ENCODE results near the gene IL13RA2. TPM values are rescaled to one million over a fixed set of nuclear protein-coding genes. Genes with fewer than 3 reads are reported as not detected.

IL13RA2 gene
- total RNA-seq, 1 donor from 2014 or later, result not detected

DNA sequence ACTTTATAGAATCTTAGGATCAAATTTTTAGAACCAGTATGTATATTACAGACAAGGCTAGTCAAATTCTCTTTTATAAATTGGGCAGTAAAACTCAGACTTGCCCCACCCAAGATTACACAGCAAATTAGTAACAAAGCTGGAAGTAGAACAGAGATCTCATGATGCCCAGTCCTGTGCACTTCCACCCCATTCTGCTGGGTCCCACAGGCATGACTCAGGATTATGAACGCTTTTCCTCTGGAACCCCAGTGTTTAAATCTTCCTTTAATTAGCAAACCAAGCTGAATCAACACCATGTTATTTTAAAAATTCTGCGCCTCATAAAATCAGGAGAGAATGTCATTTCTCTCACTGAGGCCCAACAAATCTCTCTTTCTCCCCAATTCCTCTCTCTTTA is 1.5 kb upstream of the IL13RA2 start:
- intact Hi-C loops (cut with DNase I), result no loop called here
- Histone ChIP-seq H3K27ac (no peak overlapping the region), H3K27me3 (no peaks in the 10 kb centered on the region), H3K4me3 (no peak overlapping the region), H3K4me1 (no peaks in the 10 kb centered on the region), H3K9me3 (no peaks in the 10 kb centered on the region), H3K36me3 (no peaks in the 10 kb centered on the region)
- TF ChIP-seq, protein P1, sequence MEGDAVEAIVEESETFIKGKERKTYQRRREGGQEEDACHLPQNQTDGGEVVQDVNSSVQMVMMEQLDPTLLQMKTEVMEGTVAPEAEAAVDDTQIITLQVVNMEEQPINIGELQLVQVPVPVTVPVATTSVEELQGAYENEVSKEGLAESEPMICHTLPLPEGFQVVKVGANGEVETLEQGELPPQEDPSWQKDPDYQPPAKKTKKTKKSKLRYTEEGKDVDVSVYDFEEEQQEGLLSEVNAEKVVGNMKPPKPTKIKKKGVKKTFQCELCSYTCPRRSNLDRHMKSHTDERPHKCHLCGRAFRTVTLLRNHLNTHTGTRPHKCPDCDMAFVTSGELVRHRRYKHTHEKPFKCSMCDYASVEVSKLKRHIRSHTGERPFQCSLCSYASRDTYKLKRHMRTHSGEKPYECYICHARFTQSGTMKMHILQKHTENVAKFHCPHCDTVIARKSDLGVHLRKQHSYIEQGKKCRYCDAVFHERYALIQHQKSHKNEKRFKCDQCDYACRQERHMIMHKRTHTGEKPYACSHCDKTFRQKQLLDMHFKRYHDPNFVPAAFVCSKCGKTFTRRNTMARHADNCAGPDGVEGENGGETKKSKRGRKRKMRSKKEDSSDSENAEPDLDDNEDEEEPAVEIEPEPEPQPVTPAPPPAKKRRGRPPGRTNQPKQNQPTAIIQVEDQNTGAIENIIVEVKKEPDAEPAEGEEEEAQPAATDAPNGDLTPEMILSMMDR (IDR thresholded peaks at IDR 0.05), result no peak
- no peak for ATAC-seq
- no peak for DNase-seq

DNA sequence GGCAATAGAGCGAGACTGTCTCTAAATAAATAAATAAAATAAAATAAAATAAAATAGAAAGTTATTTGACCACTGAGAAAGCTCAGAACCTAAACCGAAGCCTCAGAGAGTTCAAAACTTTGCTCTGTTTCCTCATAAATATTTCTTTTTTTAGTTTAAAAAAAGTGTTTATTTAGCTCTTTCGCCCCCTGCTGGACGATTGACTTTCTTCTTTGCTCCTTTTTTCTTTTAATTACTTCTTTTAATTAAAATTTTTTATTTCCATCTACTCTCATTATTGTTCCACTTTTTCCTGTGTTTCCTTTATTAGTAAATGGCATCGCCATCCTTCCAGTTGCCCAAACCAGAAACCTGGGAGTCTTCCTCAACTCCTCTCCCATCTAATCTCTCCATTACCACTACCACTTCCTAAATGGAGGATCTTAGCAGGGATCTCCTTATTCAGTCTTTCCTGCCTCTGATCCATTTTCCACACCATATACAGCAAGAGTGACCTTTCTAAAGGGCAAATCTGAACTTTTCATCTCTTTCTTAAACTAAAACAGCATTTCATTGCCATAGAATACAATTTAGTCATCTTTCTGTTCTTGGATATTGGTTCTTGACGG is 728 bp upstream of the IL13RA2 start:
- no peak overlapping the region for H3K27ac ChIP-seq
- H3K27me3 ChIP-seq, result no peaks in the 10 kb centered on the region
- H3K4me3 ChIP-seq, result no peak overlapping the region
- H3K9me3 ChIP-seq, result no peaks in the 10 kb centered on the region
- no peak for ATAC-seq
- H3K4me1 ChIP-seq, result no peaks in the 10 kb centered on the region
- DNase-seq, result no peak
- intact Hi-C loops (cut with DNase I), result no loop called here
- TF ChIP-seq, protein P1 (IDR thresholded peaks at IDR 0.05), result peak; percentile 24
- no peaks in the 10 kb centered on the region for H3K36me3 ChIP-seq

DNA sequence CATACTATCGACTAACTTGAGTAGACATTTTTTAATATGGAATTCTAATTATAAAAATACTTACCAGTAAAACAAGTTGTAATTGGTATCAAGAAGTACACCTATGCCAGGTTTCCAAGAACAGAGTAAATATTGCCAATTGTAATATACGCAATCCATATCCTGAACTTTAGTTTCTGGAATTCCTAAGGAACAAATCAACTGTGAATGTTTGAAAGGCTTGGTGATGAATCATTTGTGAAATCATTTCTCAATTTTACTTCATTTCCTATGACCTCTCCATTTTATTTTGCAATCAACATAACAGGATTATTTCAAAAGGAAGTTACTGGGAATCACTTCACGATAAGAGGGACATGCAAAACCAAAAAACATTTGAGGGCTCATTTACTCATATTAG is 3.7 kb downstream of the IL13RA2 start:
- H3K27me3 ChIP-seq, result no peaks in the 10 kb centered on the region
- H3K4me3 ChIP-seq, result no peak overlapping the region
- H3K9me3 ChIP-seq, result no peaks in the 10 kb centered on the region
- no peaks in the 10 kb centered on the region for H3K4me1 ChIP-seq
- TF ChIP-seq, protein P1 (IDR thresholded peaks at IDR 0.05), result no peak
- H3K36me3 ChIP-seq, result no peaks in the 10 kb centered on the region
- DNase-seq (no peak), ATAC-seq (no peak)
- intact Hi-C loops (cut with DNase I), result no loop called here
- H3K27ac ChIP-seq, result no peak overlapping the region

DNA sequence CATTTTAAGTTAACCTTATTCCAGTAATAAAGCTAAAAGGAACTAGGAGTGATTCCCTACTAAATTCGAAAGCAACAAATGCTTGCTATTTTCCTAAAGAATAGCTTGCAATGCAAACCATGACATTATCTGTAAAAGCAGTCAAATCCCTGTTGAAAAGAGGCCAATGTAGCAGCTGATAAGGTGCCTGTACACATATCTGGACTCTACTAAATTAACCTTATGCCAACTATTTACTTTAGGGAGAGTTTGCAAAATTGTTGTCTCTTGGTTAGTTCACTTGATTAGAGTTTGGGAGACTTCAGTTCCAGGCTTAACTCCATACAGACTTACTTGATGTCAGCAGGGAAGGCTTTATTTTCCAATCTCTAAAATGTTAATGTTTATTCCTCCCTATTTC is 6.0 kb downstream of the IL13RA2 start:
- no peak overlapping the region for H3K27ac ChIP-seq
- TF ChIP-seq, protein P1 (IDR thresholded peaks at IDR 0.05), result no peak
- no peaks in the 10 kb centered on the region for H3K9me3 ChIP-seq
- no peaks in the 10 kb centered on the region for H3K27me3 ChIP-seq
- ATAC-seq (no peak), DNase-seq (no peak)
- no peak overlapping the region for H3K4me3 ChIP-seq
- H3K4me1 ChIP-seq, result no peaks in the 10 kb centered on the region
- H3K36me3 ChIP-seq, result no peaks in the 10 kb centered on the region
- intact Hi-C loops (cut with DNase I), result no loop called here

DNA sequence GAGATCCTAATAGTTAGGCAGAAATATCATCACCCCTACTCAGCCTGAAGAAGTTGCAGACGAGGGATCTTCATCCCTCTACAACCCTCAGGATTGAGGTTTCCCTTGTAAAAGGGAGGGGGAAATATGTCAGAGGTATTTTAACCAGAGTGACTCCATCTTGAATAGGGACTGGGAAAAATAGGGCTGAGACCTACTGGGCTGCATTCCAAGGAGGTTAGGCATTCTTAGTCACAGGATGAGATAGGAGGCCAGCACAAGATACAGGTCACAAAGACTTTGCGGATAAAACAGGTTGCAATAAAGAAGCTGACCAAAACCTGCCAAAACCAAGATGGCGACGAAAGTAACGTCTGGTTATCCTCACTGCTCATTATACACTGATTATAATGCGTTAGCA is 17.5 kb downstream of the IL13RA2 start:
- Histone ChIP-seq H3K27ac (no peak overlapping the region), H3K36me3 (no peaks in the 10 kb centered on the region), H3K4me1 (no peaks in the 10 kb centered on the region), H3K27me3 (no peaks in the 10 kb centered on the region), H3K4me3 (no peak overlapping the region), H3K9me3 (no peaks in the 10 kb centered on the region)
- no peak for ATAC-seq
- no peak for DNase-seq
- intact Hi-C loops (cut with DNase I), result no loop called here
- TF ChIP-seq, protein P1 (IDR thresholded peaks at IDR 0.05), result no peak

DNA sequence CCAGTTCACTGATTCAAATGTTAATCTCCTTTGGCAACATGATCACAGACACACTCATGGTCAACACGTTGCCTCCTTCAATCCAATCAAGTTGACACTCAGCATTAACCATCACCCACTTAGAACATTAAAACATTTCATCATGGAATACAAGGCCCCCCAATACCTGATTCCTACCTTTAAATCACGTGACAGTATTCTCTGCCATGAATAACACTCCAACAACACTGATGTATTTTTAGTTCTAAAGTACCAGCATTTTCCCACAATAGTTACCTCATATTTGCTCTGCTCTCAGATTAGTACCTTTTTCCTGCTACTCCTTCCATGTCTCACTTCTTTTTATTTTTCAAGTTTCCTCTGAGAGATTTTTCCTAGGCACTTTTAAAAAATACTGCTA is 19.6 kb downstream of the IL13RA2 start:
- intact Hi-C loops (cut with DNase I), result no loop called here
- H3K4me3 ChIP-seq, result no peak overlapping the region
- H3K9me3 ChIP-seq, result no peaks in the 10 kb centered on the region
- no peaks in the 10 kb centered on the region for H3K36me3 ChIP-seq
- DNase-seq (no peak), ATAC-seq (no peak)
- no peak overlapping the region for H3K27ac ChIP-seq
- TF ChIP-seq, protein P1 (IDR thresholded peaks at IDR 0.05), result no peak
- no peaks in the 10 kb centered on the region for H3K4me1 ChIP-seq
- no peaks in the 10 kb centered on the region for H3K27me3 ChIP-seq

Data from upper lobe of right lung (tissue), 1 donor.